ENCODE results near the gene MSGN1.
"Not testable (repeated sequence)": the region's sequence is repeated elsewhere in the genome, so short reads cannot be mapped to it uniquely, and the experiment has no call there.

MSGN1 gene

DNA sequence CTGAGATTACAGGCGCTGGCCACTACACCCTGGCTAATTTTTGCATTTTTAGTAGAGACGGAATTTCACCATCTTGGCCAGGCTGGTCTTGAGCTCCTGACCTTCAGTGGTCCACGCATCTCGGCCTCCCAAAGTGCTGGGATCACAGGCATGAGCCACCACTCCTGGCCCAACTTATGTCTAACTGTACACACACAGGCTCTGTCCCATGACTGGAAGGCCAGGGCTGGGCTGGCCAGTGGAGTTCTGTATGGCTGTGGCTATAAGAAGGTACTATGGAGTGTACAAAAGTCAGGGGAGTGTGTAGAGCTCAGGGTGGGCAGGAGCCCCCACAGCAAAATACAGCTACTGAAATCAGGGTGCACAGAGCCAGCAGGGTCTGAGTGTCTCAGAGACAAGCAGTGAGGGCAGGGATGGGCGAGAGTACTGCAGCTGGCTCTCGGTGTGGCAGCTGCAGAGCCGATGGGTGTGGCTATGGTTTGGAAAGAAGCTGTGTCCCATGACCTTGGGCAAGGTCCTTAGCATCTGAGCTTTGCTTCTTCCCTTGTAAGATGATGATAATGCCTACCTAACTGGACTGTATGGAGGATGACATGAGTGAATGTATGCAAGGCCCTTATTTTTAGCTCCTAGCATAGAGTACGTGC, 10.4 kb upstream of the MSGN1 start:
- DNase-seq = no peak

DNA sequence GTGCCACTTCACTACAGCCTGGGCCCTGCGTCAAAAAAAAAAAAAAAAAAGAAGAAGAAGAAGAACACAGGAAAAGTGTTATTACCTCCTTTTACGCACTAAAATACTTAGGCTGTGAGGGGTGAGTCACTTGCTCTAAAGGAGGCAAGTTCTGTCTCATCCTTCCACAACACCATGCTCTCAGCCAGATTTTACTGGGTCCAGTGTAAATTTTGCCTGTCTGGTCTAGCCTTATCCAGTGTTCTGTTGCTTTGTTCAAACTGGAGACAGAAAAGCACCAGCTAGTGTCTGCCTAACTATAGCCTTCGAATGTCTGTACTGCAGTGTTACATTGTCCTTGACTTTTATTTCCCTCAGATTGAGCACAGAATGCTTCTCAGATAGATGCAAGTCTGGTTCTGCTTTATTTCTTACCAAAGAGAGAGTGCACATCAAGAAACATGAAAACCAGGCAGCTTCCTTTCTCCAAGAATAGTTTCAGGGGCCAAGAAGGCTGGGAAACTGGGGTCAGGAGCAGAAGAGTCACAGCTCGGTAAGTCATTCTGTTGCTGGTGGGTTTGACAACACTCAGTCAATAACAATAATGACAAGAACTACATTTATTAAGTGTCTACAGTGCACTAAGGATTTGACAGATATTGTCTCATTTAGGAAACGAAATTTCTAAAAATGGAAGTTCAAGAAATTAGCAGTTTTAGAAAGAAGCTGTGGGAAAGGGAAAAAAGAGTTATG, 3.1 kb upstream of the MSGN1 start:
- DNase-seq = no peak

DNA sequence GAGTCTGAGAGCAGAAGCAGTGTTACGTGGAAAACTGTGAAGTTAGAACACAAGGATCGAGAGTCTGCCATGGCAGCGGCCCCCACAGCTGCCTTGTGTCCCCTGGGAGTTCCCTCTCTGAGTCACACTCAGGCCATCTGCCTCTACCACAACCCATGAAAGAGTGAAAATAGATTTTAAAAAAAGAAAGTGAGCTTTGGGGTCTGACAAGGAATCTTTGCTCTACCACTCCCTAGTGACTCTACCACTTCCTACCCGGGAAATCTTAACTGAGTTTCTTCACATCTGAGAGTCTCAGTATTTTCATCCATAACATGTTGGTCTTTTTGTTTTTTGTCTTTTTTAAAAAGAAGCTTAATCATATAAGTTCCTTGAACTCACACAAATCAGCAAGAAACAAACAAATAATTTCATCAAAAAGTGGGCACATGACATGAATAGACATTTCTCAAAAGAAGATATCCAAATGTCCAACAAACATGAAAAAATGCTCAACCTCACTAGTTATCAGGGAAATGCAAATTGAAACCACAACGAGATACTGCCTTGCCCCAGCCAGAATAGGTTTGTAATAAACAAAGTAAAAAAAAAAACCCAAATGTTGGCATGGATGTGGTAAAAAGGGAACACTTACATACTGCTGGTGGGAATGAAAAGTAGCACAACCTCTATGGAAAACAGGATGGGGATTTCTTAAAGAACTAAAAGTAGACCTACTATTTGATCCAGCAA, 2.4 kb upstream of the MSGN1 start:
- peak; percentile 19 for DNase-seq

DNA sequence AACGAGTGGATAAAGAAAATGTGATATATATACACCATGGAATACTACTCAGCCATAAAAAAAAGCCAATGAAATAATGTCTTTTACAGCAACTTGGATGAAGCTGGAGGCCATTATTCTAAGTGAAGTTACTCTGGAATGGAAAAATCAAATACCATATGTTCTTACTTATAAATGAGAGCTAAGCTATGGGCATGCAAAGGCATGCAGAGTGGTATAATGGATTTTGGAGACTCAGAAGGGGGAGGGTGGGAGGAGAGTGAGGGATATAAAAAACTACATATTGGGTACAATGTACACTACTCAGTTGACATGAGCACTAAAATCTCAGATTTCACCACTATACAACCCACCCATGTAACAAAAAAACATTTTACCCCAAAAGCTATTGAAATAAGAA, 1.7 kb upstream of the MSGN1 start:
- no peak for DNase-seq

DNA sequence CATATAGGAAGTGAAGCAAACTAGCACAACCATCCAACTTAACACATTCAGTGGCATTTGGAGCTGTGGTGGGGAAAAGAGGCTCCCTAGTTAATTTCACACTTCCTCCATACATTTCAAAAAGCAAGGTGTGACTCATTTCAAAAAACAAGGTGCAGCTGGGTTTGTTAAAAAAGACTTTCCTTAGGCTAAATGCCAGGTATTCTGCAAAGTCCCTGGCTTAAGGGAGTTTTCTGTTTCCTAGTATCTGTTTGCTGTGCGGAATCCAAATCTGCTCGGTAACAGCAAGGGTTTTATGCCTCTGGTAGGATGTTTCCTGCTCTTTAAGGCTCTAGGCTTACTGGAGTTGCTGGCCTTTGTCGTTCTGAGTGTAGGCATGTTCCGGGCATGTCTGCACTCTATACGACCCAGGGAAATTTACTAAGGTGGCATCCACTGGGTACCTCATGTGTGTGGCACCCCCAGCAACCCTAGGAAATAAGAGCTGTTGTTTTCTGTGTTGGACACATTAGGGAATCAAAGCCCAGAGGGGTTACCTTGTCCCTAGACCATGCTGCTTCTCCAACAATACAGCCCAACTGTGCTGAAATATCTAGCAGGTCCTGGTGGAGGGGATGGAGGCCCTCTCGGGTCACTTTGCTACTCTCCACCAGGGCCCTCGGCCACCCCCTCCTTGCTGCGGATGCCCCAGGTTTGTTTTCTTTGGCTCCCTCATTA, 634 bp upstream of the MSGN1 start:
- DNase-seq = no peak

DNA sequence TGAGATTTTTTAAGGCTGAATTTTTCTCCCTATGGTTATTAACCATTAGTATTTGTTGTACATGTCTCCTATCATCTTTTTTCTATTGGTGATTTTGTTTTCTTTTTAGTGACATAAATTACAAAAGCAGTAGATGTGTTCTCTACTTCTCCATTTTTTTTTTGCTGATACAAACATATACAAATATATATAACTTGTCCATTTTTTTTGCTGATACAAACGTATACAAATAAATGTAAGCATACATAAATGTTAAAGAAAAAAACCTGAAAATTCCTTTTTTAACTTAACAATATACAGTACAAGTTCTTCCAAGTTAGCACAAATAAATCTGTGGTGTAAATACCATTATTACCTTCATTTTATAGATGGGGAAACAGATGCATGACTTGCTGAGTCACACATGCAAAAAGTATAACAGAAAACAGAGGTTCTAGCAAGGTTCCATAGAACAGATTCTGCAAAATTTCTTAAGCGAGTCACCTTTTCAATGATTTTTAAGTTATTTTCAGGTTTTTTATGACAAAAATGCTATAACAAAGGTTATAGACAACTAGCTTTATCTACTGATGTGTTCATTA, 2.1 kb downstream of the MSGN1 start:
- DNase-seq = no peak

DNA sequence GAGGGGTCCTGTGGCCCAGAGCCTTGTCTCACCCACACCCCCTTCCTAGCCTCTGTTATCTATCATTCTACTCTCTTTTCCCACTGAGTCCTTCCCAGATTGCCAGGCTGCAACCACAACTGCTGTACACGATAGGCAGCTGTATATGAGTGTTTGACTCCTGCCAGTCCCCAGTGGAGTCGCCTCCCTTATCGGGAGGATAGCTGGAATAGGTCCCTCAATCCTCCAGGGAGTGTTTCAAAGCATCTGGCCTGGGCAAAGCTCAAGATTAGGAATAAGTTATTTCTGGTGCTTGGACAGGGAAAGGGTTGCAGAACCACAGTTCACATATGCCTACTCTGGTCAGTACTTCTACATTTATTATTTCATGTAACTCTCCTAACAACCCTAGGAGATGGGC, 4.8 kb downstream of the MSGN1 start:
- no peak for DNase-seq

DNA sequence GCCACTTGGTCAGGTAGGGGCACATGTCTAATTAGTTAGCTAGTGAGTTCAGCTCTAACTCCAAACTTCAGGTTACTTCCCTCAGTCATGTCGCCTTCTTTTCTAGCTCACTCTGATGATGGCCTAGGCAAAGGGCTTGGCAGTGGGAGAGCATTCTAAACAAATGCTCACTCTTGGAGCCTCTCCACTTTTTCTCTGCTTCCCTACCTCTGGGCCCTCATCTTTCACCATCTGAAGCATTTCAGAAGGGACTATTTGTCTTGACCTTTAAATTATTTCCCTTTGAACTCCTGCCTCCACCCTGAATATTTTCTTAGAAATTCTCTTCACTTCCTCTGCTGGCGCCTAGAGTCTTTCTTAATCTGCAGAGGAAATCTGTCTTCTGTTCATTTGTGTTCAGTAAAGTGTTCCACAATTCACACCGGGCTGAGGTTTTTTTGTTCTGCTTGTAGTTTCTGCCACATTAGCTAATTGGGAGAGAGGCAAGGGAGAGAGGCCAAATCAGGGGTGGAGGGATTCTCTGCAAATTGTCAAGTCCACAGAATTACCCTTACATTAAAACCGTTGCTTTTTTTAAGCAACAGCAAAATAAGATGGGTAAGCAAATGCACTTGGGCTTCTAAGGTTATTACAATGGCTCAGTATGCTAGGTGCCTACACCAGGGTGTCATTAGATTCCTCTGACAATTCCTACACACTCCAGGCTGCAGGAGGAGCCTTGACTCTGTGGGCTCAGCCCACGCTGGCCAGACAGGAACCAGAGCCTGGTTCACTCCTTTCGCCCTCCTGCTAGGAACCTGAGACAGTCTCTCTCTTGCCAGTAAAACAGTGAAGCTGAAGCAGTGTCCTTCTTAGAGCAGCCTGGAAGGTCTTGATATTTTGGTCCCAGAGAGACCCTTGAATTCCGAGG, 5.5 kb downstream of the MSGN1 start:
- no peak for DNase-seq

DNA sequence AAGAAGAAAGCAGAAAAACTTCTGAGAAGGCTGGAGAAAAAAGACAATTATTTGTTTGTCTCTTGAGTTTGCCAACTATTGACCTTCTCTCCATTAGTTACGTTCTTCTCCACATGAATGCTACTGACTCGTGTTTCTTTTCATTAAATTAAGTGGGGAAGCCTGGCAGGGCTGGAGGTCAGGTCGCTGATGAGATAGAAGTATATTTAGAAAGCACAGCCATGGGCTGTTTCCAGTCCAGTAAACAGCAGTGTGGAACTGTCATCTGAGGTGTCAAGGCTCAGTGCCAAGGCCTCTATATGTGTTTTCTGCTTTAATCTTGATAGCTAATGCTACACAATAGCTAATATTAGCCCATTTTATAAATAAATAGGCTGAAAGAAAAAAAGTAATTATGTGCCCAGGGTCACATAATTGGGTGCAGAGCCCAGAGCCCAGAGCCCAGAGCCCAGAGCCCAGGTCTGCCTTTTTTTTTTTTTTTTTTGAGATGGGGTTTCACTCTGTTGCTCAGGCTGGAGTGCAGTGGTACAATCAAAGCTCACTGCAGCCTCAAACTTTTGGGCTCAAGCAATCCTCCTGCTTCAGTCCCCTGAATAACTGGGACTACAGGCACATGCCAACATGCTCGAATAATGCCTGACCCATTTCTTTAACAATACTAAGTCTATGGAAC, 6.3 kb downstream of the MSGN1 start:
- no peak for DNase-seq

DNA sequence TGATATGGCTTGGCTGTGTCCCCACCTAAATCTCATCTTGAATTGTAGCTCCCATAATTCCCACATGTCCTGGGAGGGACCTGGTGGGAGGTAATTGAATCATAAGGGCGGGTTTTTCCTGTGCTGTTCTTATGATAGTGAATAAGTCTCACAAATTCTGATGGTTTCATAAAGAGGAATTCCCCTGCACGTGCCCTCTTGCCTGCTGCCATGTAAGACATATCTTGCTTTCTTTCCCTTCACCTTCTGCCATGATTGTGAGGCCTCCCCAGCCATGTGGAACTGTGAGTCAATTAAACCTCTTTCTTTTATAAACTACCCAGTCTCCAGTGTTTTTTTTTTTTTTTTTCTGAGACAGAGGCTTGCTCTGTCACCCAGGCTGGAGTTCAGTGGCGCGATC, 7.4 kb downstream of the MSGN1 start:
- not testable (repeated sequence) for DNase-seq

DNA sequence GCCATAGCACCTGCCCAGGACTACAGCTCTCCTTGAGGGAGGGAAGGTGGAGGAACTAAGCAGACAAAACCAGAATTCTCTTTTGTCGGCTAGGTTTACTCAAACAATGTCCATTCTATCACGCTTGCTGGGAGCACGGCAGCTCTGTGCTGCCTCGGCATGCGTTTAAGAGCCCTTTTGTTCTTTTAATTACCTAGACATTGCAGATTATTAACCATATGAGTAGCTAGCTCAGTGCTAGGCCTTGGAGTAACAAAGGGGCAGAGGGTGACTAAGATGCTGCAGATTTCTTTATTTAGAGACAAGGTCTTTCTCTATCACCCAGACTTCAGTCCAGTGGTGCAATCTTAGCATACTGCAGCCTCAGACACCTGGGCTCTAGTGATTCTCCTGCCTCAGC, 11.1 kb downstream of the MSGN1 start:
- peak; percentile 61 for DNase-seq

DNA sequence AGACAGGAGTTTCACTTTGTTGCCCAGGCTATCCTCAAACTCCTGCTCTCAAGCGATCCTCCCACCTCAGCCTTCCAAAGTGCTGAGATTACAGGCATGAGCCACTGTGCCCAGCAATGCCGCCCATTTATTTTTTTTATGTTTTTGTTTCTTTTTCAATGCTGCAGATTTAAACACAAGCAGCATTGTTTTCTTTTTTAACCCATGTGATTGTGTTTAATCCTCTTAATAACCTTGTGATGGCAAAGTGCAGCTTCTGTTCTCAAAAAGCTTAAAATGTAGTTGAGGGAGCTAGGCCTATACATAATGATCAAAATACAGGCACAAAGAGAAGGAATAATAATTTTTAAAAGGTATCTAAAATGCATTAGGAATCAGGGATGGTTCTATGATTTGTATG, 11.5 kb downstream of the MSGN1 start:
- DNase-seq = no peak

DNA sequence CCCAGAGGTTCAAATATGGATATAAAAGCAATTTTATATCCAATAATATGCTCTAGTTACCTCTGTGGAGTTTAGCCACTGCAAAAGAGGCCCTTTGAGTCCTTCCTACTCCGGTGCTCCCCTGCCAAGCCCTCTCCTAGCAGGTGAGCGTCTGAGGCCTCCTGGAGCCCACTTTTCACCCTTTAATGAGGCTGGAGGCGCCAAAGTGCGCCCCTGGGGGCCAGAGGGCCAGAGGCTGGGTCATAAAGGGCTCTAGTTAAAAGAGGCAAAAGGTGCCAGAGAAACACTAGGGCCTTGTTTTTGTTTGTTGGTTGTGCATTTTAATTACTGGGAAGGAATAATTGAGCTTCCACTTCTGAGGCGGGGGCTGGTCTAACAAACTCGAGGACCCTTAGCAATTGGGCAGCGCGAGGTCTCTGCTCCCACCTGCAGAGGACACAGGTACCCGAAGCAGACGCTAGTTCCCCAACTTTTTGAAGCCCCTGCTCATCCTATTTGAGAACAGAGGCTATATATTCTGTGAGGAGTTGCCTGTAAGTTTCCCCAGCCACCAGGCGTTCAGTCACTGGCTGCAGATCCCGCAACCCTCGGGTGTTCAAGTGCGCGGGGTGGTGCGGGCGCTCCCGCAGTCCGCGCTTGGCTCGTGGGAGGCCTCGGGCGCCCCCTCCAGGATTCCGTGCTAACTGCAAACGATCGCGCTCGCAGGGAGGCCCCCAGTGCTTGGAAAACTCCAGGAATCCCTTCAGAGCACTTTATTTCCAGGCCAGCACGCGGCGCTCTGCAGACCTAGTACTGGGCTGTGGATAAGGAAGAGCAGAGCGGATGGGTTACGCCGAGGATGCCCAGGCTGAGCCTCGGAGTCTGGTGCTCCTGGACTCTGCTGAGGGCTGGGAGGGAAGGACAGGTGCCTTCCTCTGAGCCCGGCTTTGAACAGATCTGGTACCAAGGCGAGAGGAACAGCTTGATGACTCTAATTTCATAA, 14.1 kb downstream of the MSGN1 start:
- no peak for DNase-seq

DNA sequence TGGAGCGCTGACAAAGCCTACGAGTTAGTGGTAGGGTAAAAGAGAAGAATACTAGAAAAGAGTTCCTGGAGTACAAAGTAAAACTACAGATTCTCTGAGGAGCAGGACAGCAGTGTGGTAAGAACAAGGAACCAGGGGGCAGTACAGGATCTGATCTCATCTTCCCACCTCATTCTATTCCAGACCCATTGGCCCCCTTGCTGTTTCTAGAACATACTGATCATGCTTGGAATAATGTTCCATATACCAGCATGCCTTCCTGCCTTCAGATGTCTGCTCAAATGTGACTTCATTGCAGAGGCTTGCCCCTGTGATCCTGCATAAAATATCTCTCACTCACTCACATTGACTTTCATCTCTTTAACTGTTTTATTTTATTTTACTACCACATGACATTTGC, 19.3 kb downstream of the MSGN1 start:
- no peak for DNase-seq

DNA sequence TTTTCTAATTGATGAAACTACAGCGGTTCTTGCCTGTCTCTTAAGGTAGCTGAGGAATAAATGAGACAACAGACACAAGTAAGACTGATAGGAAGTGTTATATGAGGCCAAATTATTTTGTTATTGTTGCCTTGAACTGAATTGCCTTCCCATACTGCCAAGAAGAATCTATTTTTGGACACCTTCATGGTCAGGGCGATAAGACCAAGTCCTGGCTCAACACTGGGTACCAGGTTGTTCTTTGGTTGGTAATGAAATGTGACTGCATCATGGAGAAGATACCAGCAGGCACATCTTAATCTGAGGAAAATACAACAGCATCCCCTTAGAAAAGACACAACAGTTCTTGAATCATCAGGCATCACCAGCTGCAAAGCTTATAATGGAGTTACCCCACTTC, 23.7 kb downstream of the MSGN1 start:
- no peak for DNase-seq

DNA sequence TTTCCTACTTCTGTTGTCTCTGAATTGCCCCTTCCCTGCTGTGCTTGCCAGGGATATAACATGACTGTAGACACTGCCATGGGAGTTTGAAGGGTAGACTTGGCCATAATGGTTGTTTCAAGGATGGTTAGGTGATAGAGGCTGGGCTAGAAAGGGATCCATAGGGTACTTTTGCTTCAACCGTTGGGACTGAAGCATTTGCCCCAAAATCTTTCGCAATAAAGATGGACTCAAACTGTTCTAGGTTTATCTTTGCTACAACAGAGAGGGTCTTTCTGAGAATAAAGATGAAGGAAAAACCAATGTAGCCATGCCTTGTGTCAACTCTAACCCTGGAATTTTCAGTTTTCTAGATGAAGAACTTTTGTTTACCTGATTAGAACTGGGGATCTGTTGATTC, 27.2 kb downstream of the MSGN1 start:
- no peak for DNase-seq

DNA sequence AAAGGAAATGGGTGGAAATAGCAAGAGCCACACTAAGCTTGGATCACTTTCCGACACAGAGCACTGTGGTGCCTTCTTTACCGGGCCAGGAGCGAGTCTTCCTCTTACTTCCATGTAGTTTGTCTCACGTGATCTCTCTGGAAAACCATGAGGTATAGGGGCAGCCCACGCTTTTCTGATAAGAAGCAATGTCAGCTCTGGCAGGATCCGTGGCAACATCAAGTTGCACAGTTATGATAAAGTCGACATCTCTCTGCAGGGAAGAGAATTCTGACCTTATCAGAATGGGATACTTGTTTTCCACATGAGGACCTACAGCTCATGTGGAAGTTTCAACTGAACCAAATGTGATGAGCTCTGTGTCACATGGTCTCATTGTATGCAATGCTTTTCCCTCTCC, 29.5 kb downstream of the MSGN1 start:
- no peak for DNase-seq

DNA sequence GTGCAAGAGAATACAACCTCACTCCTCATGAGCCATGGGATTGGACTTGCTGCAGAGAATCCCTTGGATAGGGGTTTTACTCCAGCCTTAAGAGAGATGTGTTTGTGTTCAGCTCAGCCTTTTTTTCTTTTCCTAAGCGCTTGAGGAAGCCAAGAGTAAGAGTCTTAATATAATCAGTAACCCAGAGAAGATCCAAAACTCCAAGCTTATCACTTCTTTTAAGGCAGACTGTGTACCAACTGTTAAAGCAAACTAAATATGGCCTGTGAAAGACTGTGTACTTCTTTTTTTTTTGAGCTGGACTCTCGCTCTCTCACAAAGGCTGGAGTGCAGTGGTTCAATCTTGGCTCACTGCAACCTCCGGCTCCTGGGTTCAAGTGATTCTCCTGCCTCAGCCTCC, 30.4 kb downstream of the MSGN1 start:
- no peak for DNase-seq

DNA sequence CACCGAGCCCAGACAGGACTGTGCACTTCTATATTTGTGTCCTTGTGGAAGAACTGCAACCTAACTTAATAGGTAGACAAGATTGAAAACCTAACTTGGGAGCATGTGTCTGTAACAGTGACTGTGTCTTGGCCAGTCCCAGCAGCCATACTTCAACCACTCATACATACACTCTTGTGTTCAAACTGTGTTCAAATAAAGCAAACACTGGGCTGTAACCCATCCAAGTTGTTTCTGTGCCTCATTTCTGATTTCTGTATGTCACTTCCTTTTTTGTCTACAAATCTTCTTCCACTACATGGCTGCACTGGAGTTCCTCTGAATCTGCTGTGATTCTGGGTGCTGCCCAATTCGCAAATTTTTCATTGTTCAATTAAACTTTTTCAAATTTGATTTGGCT, 31.0 kb downstream of the MSGN1 start:
- no peak for DNase-seq

DNA sequence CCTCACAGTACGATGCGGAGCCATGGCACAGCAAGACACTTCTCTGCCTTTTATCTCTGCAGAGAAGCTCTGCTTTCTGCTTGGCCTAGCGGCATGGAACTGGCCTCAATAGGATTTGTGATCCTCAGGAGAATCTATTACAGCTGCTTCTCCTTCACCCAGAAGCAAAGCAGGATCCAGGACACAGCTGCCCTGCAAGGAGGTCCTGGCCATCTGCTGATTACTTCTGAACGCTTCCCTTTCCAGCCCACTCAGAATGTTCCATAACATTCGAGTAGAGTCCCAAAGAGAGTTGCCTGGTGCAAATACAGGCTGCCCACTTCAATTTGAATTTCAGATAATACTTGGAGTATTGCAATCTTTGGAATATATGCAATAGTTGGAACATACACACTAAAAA, 33.0 kb downstream of the MSGN1 start:
- no peak for DNase-seq

All from NCI-H69 (cell line).